Urinary bladder (tissue), 4 donors: ENCODE results near the gene FKBP4. TPM values are rescaled to one million over a fixed set of nuclear protein-coding genes. Genes with fewer than 3 reads are reported as not detected.
A peak's percentile ranks its signal among the peaks of the same experiment; 100 is the strongest.

Experiments used
- DNase-seq: peaks from one replicate; pipeline ENCODE4 v3.0.0-alpha.2; 2015; ENCODE audit errors: extremely low spot score
- H3K27ac ChIP-seq: one replicate; pipeline ENCODE4 v1.5.1; 2013; ENCODE audit warnings: low read depth, mild to moderate bottlenecking, moderate library complexity
- H3K36me3 ChIP-seq: one replicate; pipeline ENCODE4 v1.6.1; 2013; ENCODE audit warnings: mild to moderate bottlenecking, moderate library complexity; ENCODE audit not compliant: insufficient read depth
- H3K4me1 ChIP-seq: one replicate; pipeline ENCODE4 v1.6.1; 2013; ENCODE audit warnings: mild to moderate bottlenecking, moderate library complexity; ENCODE audit not compliant: insufficient read depth
- H3K4me3 ChIP-seq: one replicate; pipeline ENCODE4 v1.5.1; 2013; ENCODE audit warnings: low read depth, low read length
- WGBS: extraction: QIAGEN DNeasy Blood & Tissue Kit; methylation state at CpG from one replicate; pipeline ENCODE4 v1.1.7; 2013; 5-methylcytosine and 5-hydroxymethylcytosine counted together
- polyA plus RNA-seq: library from polyadenylated mRNA; stranded (reverse); fragments of 200-250 nt; gene quantifications from one replicate; pipeline ENCODE4 v1.2.3, GENCODE V29; 2013
- total RNA-seq: library from RNA; depleted of rRNA; stranded (reverse); fragments of >200 nt; gene quantifications from one replicate; pipeline ENCODE4 v1.2.3, GENCODE V29; 2014
- donor health status: healthy with polysubstance abuse.
- donor health status: healthy.

FKBP4 gene, protein sequence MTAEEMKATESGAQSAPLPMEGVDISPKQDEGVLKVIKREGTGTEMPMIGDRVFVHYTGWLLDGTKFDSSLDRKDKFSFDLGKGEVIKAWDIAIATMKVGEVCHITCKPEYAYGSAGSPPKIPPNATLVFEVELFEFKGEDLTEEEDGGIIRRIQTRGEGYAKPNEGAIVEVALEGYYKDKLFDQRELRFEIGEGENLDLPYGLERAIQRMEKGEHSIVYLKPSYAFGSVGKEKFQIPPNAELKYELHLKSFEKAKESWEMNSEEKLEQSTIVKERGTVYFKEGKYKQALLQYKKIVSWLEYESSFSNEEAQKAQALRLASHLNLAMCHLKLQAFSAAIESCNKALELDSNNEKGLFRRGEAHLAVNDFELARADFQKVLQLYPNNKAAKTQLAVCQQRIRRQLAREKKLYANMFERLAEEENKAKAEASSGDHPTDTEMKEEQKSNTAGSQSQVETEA
- total RNA-seq: 27.9 TPM
- polyA plus RNA-seq: 43.7 TPM

DNA sequence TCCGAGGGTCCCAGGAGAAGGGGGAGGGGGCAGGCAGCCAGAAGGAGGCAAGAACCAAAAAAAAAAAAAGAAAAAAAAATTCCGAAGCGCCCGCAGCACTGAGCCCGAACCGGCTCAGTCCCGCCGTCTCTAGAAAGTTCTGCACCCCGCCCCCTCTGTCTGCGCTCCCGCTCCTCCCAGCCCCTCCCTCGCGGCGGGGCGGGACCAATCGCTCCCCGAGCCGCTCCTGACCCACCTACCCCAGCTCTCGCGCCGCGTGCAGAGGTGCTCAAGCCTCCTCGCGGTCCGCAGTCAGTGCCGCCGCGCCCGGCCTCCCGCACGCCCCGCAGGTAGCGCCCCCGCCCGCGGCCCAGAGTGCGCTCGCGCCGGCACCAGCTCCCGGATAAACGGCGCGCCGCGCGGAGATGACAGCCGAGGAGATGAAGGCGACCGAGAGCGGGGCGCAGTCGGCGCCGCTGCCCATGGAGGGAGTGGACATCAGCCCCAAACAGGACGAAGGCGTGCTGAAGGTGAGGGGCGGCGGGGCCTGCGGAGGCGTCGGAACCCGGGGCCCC, at the start of gene FKBP4:
FKBP4 (plus strand) TSS at position 235 of the 554 bp plus-strand sequence; CDS start at position 405, 170 bp downstream.
- peak within 1 kb of the TSS; percentile 95 for H3K4me3 ChIP-seq
- DNase-seq: peak; percentile 83
- no peaks in the 10 kb centered on the region for H3K4me1 ChIP-seq
- H3K27ac ChIP-seq: peak within 1 kb of the TSS; percentile 67
- under 1% methylated on average over 63 of the region's 63 CpGs for WGBS
- peaks cover 2% of the 10 kb centered on the region for H3K36me3 ChIP-seq

DNA sequence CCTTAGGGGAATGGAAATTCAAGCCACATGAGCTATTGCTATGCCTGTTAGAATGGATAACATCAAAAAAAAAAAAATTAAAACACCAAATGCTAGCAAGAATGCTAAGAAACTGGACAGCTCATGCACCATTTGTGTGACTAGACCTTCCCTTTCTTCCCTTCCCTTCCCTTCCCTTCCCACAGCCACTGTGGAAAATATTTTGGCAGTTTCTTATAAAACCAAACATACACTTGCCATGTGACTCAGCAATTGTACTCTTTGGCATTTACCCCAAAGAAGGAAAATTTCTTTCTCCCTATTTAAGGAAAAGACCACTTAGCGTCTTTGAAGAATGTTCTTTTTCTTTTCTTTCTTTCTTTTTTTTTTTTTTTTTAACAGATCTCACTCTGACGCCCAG, 49.1 kb upstream of the FKBP4 start:
- no peaks in the 10 kb centered on the region for H3K36me3 ChIP-seq
- DNase-seq: no peak
- 57% methylated on average over 2 of the region's 2 CpGs for WGBS
- no peaks in the 10 kb centered on the region for H3K4me1 ChIP-seq
- no peak overlapping the region for H3K4me3 ChIP-seq
- H3K27ac ChIP-seq: no peak overlapping the region

DNA sequence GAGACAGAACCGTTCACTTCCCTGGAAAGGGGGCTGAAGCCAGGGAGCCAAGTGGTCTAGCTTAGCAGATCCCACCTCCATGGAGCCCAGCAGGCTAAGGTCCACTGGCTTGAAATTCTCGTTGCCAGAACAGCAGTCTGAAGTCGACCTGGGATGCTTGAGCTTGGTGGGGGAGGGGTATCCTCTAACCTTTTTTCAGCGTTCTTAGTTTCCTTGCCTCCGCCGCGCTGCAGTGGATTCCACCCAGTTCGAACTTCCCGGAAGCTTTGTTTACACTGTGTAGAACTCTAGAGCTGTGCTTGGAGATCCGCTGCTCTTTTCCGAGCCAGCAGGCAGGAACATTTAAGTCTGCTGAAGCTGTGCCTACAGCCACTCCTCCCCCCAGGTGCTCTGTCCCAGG, 45.2 kb upstream of the FKBP4 start:
- H3K36me3 ChIP-seq: no peaks in the 10 kb centered on the region
- H3K27ac ChIP-seq: no peak overlapping the region
- H3K4me1 ChIP-seq: no peaks in the 10 kb centered on the region
- WGBS: 52% methylated on average over 11 of the region's 11 CpGs
- DNase-seq: no peak
- no peak overlapping the region for H3K4me3 ChIP-seq

DNA sequence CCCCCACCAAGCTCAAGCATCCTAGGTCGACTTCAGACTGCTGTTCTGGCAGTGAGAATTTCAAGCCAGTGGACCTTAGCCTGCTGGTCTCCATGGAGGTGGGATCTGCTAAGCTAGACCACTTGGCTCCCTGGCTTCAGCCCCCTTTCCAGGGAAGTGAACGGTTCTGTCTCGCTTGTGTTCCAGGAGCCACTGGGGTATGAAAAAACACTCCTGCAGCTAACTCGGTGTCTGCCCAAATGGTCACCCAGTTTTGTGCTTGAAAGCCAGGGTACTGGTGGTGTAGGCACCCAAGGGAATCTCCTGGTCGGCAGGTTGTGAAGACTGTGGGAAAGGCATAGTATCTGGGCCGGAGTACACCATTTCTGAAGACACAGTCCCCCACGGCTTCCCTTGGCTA, 44.6 kb upstream of the FKBP4 start:
- 62% methylated on average over 7 of the region's 7 CpGs for WGBS
- H3K4me1 ChIP-seq: no peaks in the 10 kb centered on the region
- DNase-seq: no peak
- no peak overlapping the region for H3K4me3 ChIP-seq
- no peaks in the 10 kb centered on the region for H3K36me3 ChIP-seq
- H3K27ac ChIP-seq: no peak overlapping the region

DNA sequence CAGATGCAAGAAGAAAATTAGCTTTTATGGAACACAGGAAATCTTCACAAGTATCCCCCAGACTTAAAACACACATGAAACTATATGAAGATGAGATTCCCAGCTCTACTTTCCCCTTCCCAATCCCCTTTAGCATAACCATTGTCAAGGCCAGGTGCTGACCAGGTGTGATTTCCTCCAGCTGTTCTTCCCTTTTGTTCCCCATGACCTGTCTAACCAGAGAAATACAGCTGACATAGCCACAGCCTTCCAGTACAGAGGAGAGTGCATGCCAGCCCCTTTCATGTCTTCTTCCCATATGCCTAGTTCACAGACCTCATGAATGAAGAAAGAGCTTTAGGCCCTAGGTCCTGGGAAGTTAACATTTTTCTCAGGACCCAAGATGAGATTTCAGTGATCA, 43.5 kb upstream of the FKBP4 start:
- H3K4me1 ChIP-seq: no peaks in the 10 kb centered on the region

DNA sequence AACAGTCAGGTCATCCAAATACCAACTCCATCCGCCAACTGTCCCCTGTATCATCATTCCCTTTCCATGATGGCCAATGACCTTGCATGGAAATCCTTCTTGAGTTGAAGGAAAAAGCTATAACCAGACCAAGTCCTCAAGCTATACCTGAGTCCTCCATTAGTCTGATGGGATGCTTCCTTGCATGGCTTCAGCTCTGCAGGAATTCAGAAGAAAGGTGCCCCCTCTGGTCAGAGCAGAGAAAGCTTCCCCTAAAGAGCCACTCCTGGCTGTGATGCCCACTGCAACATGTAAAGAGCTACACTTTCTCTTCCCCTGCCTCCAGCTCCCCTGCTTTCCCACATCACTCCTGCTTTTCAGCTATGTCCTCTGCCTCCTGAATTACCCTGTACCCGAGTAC, 43.1 kb upstream of the FKBP4 start:
- Histone ChIP-seq H3K4me3 (no peak overlapping the region), H3K36me3 (no peaks in the 10 kb centered on the region), H3K27ac (no peak overlapping the region), H3K4me1 (no peaks in the 10 kb centered on the region)
- DNase-seq: no peak
- WGBS: 69% methylated on average over 2 of the region's 2 CpGs

More for the DNA sequence above, 43.5 kb upstream of the FKBP4 start:
- no peak overlapping the region for H3K4me3 ChIP-seq
- no peaks in the 10 kb centered on the region for H3K36me3 ChIP-seq
- H3K27ac ChIP-seq: no peak overlapping the region
- DNase-seq: no peak

DNA sequence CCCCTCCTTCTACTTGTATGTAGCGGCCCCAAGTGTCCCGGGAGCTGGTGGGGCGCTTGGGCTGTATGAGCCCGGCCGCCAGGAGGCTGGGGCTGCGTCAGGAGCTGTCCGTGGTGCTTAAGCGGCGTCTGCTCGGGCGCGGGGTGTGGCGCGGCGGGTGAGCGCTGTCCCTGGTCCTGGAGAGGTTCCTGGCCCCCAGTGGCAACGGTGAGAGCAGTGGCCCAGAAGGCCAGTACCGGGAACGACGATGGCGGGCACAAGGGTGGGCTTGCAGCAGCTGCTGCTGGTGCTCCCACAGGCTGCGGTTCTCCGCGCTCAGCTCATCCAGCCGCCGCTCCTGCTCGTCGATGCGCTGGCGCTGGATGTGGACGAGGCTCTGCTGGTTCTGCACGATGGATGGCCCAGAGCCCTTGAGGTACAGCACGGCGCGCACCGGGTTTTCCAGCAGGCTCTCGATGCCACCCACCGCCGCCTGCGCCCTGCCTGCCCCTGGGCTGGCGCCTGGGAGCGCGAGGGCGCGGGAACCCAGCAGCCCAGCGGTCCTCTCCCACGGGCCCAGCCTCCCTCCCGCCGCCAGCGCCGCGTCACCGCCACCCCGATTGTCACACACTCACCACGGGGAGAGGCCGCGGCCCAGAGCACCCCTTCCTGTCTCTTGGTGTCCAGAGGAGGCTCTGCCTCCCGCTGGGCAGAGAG, 41.9 kb upstream of the FKBP4 start:
- DNase-seq: no peak
- Histone ChIP-seq H3K27ac (no peak overlapping the region), H3K36me3 (no peaks in the 10 kb centered on the region), H3K4me1 (no peaks in the 10 kb centered on the region), H3K4me3 (no peak overlapping the region)
- WGBS: 7% methylated on average over 58 of the region's 58 CpGs

DNA sequence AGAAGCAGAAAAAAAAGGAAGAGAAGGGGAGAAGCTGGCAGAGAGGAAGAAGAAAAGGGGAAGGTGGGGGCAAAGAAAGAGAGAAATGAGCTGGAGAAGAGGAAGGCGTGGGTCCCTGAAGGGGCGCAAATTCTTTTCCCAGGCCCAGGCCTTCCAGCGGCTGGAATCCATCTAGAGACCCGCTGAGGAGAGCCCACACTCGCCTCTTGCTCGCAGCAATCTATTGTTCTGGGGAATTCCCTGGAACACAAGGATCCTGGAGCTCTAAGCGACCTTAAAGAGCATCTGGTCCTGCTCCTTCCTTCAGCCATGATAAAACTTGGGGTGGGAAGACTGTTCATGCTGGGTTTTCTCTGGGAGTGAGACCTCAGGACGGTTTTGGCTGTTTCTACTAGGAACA, 41.2 kb upstream of the FKBP4 start:
- Histone ChIP-seq H3K27ac (no peak overlapping the region), H3K4me3 (no peak overlapping the region), H3K4me1 (no peaks in the 10 kb centered on the region), H3K36me3 (no peaks in the 10 kb centered on the region)
- WGBS: 45% methylated on average over 8 of the region's 8 CpGs
- DNase-seq: no peak

DNA sequence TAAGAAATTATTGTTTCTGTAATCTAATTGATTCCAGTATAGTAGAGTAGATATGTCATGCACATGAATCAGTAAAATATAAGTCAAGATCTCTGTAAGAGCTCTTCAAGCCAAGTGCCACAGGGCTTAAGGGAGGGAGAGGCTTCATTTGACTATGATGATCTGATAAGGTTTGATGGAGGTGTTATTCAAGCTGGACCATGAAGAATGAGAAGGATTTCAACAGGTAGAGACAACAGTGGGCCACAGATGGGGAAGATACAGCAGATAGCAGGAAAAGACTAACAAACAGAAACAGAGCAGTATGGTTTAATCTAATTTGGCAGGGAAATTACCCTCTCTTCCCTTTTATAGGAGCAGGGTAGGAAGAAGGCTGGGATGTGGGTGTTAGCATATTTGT, 40.6 kb upstream of the FKBP4 start:
- Histone ChIP-seq H3K4me1 (no peaks in the 10 kb centered on the region), H3K36me3 (no peaks in the 10 kb centered on the region), H3K27ac (no peak overlapping the region), H3K4me3 (no peak overlapping the region)
- no peak for DNase-seq

DNA sequence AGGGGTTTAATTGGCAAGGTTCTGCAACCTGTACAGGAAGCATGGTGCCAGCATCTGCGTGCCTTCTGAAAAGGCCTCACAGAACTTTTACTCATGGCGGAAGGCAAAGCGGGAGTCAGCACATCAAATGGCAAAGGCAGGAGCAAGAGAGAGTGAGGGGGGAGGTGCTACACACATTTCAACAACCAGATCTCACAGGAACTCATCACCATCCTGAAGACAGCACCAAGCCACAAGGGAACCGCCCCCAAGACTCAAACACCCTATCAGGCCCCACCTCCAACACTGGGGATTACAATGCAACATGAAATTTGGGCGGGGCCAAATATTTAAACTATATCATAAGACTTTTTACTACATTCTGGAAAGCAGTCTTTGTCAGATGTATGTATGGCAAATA, 38.0 kb upstream of the FKBP4 start:
- Histone ChIP-seq H3K4me3 (no peak overlapping the region), H3K27ac (no peak overlapping the region), H3K4me1 (no peaks in the 10 kb centered on the region), H3K36me3 (no peaks in the 10 kb centered on the region)
- 81% methylated on average over 5 of the region's 5 CpGs for WGBS
- DNase-seq: no peak

DNA sequence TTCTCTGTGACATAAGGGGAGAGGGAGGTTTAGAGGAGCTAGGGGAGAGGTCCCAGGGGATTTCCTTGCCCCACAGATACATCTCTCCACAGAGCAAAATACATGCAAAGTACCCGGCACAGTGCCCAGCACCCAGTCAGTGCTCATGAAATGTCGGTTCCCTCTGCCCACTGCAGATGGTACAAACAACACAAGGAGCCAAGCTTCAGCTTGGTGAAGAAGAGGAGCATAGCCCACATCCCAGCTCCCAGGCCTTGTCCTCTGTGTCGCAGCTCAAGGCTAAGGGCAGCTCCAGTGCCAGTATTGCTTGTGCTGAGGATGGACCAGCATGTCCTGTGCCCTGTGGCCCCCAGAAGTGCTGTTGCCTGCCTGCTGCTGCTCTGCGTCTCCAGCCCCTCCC, 35.0 kb upstream of the FKBP4 start:
- no peak for DNase-seq
- no peak overlapping the region for H3K4me3 ChIP-seq
- H3K36me3 ChIP-seq: no peaks in the 10 kb centered on the region
- 81% methylated on average over 4 of the region's 4 CpGs for WGBS
- no peaks in the 10 kb centered on the region for H3K4me1 ChIP-seq
- no peak overlapping the region for H3K27ac ChIP-seq

DNA sequence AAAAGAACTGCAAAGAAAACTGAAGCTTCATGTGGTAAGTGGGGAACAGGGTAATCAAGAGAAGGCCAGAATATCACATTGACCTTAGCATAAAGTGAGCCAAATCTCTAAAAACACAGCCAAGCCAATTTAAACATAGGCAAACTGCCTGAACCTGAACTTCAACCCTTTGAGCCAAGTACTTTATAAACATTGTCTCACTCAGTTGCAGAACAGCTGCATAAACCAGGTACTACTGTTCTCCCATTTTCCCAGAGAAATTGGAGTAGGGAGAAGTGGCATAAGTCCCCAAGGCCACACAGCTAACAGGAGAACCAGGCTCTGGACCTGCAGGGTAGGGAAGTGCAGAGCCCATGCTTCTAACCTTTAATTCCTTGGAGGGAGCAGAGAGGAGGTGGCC, 30.4 kb upstream of the FKBP4 start:
- DNase-seq: no peak

DNA sequence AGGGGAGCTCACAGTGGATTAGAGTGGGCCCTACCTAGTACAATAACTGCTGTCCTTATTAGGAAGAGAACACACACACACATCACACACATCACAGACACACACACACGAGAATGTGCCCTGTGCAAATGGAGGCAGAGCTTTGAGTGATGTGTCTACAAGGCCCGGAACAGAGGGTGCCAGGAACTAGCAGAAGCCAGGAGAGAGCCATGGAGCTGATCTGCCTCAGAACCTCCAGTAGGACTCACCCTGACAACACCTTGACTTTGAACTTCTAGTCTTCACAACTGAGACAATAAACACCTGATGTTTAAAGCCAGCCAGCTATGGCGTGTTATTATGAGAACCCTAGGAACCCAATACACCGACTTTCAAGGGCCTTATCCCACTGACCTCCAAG, 29.7 kb upstream of the FKBP4 start:
- no peaks in the 10 kb centered on the region for H3K4me1 ChIP-seq
- WGBS: 87% methylated on average over 4 of the region's 4 CpGs
- no peaks in the 10 kb centered on the region for H3K36me3 ChIP-seq
- no peak overlapping the region for H3K4me3 ChIP-seq
- H3K27ac ChIP-seq: no peak overlapping the region
- no peak for DNase-seq

More for the DNA sequence above, 30.4 kb upstream of the FKBP4 start:
- no peaks in the 10 kb centered on the region for H3K36me3 ChIP-seq
- H3K4me1 ChIP-seq: no peaks in the 10 kb centered on the region
- no peak overlapping the region for H3K4me3 ChIP-seq
- H3K27ac ChIP-seq: no peak overlapping the region

DNA sequence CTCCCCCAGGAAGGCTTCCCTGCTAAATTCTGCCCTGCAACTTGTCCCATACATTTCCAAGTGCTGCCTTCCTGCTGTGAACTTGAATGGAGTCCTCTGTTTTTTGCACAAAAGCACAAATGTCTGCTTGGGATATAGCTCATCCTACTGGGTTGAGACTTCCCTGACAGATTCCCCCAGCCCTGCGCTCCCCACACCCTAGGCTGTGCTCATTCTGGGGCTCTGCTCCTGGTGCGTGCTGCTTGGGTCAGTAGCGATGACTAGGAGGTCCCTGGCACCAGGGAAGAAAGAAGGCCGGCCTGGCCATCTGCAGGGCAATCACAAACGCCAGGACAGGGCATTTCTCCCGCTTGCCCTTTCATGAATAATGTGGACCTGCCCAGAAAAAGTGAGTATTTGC, 29.2 kb upstream of the FKBP4 start:
- DNase-seq: no peak
- WGBS: 84% methylated on average over 6 of the region's 6 CpGs

More for the DNA sequence above, 29.2 kb upstream of the FKBP4 start:
- Histone ChIP-seq H3K27ac (no peak overlapping the region), H3K4me1 (no peaks in the 10 kb centered on the region), H3K4me3 (no peak overlapping the region), H3K36me3 (no peaks in the 10 kb centered on the region)
